GM12892 (cell line): ENCODE data around the gene KRT37.

ENCODE experiments used
- POLR2A ChIP-seq: IDR thresholded peaks from 2 replicates; pipeline ENCODE4 v1.6.1; 2011; ENCODE audit warnings: low read depth, low read length, control low read depth
- POLR2AphosphoS5 ChIP-seq: IDR thresholded peaks from 2 replicates; pipeline ENCODE4 v1.6.1; 2011; ENCODE audit warnings: low read depth, low read length, control low read depth
- TAF1 ChIP-seq: IDR thresholded peaks from 2 replicates; pipeline ENCODE4 v1.6.1; 2011; ENCODE audit warnings: low read depth, mild to moderate bottlenecking, control low read depth, low read length, borderline replicate concordance

DNA sequence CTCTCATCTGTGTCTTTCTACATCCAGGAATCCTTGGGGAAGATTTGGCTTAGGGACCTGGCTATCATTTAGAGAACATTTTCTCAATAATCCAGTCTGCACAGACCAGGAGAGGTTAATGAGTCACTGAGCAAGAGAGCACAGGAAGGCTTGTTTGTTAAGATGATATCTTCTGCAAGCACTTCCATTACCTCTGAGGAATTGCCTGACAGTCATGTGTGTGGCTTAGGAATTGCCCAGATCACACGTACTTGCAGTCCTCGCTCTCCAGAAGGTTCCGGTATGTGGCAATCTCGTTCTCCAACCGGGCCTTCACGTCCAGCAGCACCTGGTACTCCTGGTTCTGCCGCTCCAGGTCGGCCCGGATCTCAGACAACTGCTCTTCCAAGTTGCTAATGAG, 3.3 kb downstream of the KRT37 start:
- no peak for TF ChIP-seq POLR2AphosphoS5
- no peak for TF ChIP-seq TAF1
- TF ChIP-seq POLR2A: no peak
